Middle frontal gyrus (tissue), 1 donor: ENCODE measurements around the gene FOXO3B.
"Not testable (repeated sequence)": the region's sequence is repeated elsewhere in the genome, so short reads cannot be mapped to it uniquely, and the experiment has no call there.

Experiments
- DNase-seq: peaks from one replicate; pipeline ENCODE4 v3.0.0-alpha.2; 2015; ENCODE audit warnings: low spot score; ENCODE audit errors: extremely low spot score

FOXO3B gene

GRCh38 chr17:18681767-18682571 is at the start of gene FOXO3B:
Gene FOXO3B (minus strand): TSS chr17:18682314. CDS start chr17:18681651, 663 bp downstream.
- DNase-seq, result peak; percentile 76

GRCh38 chr17:18723509-18723908 is 41.4 kb upstream of the FOXO3B start:
- DNase-seq, result not testable (repeated sequence)

GRCh38 chr17:18722612-18723011 is 40.5 kb upstream of the FOXO3B start:
- DNase-seq, result not testable (repeated sequence)

- not testable (repeated sequence) for DNase-seq
These were observed 39.8 kb upstream of the FOXO3B start for GRCh38 chr17:18721775-18722547.

- not testable (repeated sequence) for DNase-seq
These were observed 37.5 kb upstream of the FOXO3B start for GRCh38 chr17:18719428-18720110.

GRCh38 chr17:18718643-18719427 is 36.7 kb upstream of the FOXO3B start:
- DNase-seq, result not testable (repeated sequence)

GRCh38 chr17:18712354-18712999 is 30.4 kb upstream of the FOXO3B start:
- DNase-seq, result peak; percentile 8

- not testable (repeated sequence) for DNase-seq
These were observed 26.1 kb upstream of the FOXO3B start for GRCh38 chr17:18708215-18708614.

- not testable (repeated sequence) for DNase-seq
These were observed 23.8 kb upstream of the FOXO3B start for GRCh38 chr17:18705955-18706354.

- DNase-seq, result not testable (repeated sequence)
These were observed 16.5 kb upstream of the FOXO3B start for GRCh38 chr17:18698473-18699103.

GRCh38 chr17:18695143-18695542 is 13.0 kb upstream of the FOXO3B start:
- not testable (repeated sequence) for DNase-seq

GRCh38 chr17:18682668-18683067 is 554 bp upstream of the FOXO3B start:
- not testable (repeated sequence) for DNase-seq

- not testable (repeated sequence) for DNase-seq
These were observed 4.7 kb downstream of the FOXO3B start for GRCh38 chr17:18677381-18677780.

- DNase-seq, result not testable (repeated sequence)
These were observed 5.2 kb downstream of the FOXO3B start for GRCh38 chr17:18676928-18677327.

GRCh38 chr17:18672395-18673227 is 9.5 kb downstream of the FOXO3B start:
- not testable (repeated sequence) for DNase-seq

GRCh38 chr17:18668625-18669024 is 13.5 kb downstream of the FOXO3B start:
- not testable (repeated sequence) for DNase-seq

- not testable (repeated sequence) for DNase-seq
These were observed 14.6 kb downstream of the FOXO3B start for GRCh38 chr17:18667535-18667934.

GRCh38 chr17:18666326-18666725 is 15.8 kb downstream of the FOXO3B start:
- not testable (repeated sequence) for DNase-seq
